ENCODE results near the gene AIM2.

DNA sequence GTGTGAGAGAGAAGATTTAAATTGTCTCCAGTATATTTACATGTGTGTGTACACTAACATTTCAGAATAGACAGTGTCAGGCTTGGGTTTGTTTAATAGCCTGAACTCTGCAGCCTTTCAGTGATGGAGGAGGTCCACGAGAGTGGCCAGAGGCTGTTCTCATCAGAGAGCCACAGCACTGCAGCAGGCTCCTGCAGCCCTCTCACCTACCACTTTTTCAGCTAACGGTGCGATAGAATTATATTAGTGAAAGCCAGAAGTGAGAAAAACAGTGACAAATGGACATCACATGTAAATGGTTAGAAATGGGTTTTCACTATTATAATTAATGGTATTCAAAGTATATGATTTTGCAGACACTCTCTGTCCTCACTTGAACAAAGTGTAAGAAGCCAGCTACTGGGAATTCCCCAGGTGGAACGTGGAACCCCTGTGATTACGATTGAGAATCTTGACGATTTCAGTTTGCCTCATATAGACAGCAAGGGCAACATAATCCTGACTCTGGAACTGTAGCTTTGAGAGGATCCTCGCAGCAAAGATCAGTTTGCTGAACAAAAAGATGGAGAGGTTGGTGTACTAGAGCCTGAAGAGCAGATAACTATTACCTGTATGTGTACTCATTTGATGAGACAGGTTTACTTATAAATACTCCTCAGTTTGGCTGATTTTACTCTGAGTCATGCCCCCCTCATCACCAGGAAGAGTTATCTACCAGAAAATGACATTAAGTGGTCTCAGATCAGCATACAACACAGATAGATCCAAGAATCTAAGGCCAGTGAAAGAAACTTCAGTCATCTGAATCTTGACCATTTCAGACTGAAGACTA is 35.5 kb downstream of the AIM2 start:
- TF ChIP-seq, protein P1, sequence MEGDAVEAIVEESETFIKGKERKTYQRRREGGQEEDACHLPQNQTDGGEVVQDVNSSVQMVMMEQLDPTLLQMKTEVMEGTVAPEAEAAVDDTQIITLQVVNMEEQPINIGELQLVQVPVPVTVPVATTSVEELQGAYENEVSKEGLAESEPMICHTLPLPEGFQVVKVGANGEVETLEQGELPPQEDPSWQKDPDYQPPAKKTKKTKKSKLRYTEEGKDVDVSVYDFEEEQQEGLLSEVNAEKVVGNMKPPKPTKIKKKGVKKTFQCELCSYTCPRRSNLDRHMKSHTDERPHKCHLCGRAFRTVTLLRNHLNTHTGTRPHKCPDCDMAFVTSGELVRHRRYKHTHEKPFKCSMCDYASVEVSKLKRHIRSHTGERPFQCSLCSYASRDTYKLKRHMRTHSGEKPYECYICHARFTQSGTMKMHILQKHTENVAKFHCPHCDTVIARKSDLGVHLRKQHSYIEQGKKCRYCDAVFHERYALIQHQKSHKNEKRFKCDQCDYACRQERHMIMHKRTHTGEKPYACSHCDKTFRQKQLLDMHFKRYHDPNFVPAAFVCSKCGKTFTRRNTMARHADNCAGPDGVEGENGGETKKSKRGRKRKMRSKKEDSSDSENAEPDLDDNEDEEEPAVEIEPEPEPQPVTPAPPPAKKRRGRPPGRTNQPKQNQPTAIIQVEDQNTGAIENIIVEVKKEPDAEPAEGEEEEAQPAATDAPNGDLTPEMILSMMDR (IDR thresholded peaks at IDR 0.05 in 4 of 5, conservative IDR thresholded peaks at IDR 0.05 in 1 of 5) = no peak
- TF ChIP-seq POLR2A (IDR thresholded peaks at IDR 0.05) = no peak

Measured in gastrocnemius medialis (tissue), 4 donors.